ENCODE results near the gene CD81. TPM values are rescaled to one million over a fixed set of nuclear protein-coding genes. Genes with fewer than 3 reads are reported as not detected.

The CD81 gene
- total RNA-seq, 4 donors from 2014 or later = 264 to 370 (median 298) TPM

DNA sequence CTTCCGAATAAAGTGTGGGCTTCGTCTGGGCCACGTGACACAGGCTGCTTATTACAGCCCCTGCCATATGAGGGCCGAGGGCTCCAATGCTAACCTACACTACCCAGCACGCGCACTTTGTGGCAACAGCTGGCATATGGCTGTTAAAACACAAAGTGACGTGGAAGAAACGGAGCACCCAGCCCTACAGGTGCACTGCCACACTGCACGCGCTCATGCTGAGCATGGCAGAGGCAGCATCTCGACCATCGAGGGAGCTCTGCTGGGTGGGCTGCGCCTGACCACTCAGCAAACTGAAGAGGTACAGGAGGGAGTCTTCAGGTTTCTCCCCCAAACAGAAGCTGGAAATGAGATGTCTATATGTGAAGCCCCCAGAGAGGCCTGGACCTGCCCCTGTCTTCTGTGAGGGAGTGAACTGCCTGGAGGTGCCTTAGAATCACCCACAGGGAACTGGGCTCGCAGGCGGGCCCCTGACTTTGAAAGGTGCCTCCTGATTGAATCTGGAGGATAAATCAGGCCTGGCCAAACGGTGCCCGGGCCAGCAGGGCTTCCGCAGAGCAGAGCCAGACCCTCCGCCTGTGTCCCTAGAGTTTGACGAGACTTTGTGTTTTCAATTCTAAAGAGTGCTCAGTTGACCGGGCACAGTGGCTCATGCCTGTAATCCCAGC, 41.7 kb downstream of the CD81 start:
- H3K4me3 ChIP-seq (replicated peaks in 1 of 3) = no peak overlapping the region
- no peaks in the 10 kb centered on the region for H3K27me3 ChIP-seq
- TF ChIP-seq POLR2A (IDR thresholded peaks at IDR 0.05) = no peak
- TF ChIP-seq, protein P1, sequence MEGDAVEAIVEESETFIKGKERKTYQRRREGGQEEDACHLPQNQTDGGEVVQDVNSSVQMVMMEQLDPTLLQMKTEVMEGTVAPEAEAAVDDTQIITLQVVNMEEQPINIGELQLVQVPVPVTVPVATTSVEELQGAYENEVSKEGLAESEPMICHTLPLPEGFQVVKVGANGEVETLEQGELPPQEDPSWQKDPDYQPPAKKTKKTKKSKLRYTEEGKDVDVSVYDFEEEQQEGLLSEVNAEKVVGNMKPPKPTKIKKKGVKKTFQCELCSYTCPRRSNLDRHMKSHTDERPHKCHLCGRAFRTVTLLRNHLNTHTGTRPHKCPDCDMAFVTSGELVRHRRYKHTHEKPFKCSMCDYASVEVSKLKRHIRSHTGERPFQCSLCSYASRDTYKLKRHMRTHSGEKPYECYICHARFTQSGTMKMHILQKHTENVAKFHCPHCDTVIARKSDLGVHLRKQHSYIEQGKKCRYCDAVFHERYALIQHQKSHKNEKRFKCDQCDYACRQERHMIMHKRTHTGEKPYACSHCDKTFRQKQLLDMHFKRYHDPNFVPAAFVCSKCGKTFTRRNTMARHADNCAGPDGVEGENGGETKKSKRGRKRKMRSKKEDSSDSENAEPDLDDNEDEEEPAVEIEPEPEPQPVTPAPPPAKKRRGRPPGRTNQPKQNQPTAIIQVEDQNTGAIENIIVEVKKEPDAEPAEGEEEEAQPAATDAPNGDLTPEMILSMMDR (IDR thresholded peaks at IDR 0.05) = no peak
- peaks cover 0 to 13% of the 10 kb centered on the region in 2 donors for H3K4me1 ChIP-seq
- no peaks in the 10 kb centered on the region for H3K9me3 ChIP-seq
- no peak overlapping the region for H3K27ac ChIP-seq
- WGBS, 2 donors = 81 to 90% methylated on average over 17 to 21 of the region's 21 CpGs
- no peak for DNase-seq
- intact Hi-C loops (cut with DNase I) = no loop called here
- no peaks in the 10 kb centered on the region for H3K36me3 ChIP-seq

DNA sequence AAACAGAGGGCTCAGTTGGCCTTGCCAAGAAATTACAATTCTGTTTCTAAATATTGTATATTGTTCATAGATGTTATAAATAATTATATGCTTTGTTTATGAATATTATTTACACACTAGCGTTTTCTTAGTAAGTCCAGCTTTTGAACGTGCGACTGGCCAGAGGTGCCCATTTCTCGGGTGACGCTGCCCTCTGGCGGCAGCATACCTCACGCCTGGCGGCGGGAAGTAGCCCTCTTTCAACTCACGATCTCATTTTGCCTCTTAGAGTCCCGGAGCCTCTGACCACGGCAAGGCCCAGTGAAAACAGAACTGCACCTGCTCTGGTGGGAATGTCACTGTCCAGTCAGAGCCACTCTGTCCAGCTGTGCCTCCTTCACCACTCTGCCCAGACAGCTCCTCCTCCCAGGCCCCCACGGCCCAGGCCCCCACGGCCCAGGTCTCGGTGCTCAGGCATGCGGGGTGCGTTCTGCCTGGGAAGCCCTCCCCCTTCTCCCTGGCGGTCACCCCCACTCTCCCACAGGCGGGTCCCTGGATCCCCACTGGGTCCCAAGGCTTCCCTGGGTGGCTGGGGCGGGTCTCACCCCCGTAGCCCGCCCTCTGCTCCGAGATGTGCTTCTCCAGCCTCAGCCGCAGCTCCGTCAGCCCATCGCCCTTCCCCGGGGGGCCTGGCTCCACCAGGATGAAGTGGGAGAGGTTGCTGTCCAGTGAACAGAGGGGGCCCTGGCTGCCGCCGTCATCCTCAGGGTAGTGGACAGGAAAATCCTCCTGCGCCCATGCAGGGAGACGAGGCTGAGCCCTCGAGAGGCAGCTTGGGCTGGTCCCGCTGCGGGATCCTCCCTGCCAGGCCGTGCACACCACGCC, 42.8 kb downstream of the CD81 start:
- Histone ChIP-seq H3K27me3 (no peaks in the 10 kb centered on the region), H3K27ac (no peak overlapping the region), H3K4me1 (peaks cover 0 to 13% of the 10 kb centered on the region in 2 donors), H3K4me3 (replicated peaks in 1 of 3) (no peak overlapping the region), H3K36me3 (no peaks in the 10 kb centered on the region), H3K9me3 (no peaks in the 10 kb centered on the region)
- 31 to 46% methylated on average over 18 to 27 of the region's 36 CpGs for WGBS, 2 donors
- no peak for TF ChIP-seq POLR2A (IDR thresholded peaks at IDR 0.05)
- TF ChIP-seq, protein P1 (IDR thresholded peaks at IDR 0.05) = peak; percentile 48 to 83 (median 72)
- peak; percentile 77 to 80 for DNase-seq
- intact Hi-C loops (cut with DNase I) = loop anchor here (2.0 kb wide), 2 partner anchors 115 to 223 kb away; no protein-coding TSS in a partner anchor

DNA sequence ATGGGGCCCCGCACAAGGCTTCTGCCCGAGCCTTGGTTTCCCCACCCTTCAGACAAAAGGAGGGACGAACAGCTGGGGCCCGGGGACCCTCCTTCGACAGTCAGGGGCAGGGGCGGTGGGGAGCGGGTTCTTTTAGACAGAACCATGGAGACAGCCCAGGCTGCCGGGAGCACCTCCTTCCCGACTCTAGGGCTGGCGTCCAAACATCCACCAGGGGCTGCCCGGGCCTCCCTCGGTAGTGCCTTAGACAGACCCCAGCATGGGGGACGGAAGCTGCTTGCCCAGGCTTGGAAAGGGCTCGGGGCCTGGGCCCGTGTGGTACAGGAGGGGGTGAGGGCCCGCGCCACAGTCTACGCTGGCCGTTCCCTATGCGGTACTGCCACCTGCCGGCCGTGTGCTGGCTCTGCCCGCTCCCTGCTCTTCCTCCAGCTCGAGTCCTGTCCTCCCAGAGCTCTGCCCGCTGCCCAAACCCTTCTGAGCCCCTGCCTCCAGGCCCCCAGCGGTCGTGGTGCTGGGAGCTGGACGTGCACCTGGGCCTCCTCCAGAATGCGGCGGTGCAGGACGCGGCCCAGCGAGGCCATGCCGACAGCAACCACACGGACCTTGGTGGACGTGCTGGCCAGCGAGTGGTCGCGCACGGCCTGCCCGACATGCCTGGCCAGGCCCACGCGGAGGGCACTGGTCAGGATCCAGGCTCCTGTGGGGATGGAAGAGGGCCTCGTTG, 43.6 kb downstream of the CD81 start:
- Histone ChIP-seq H3K4me3 (replicated peaks in 1 of 3) (no peak overlapping the region), H3K27me3 (no peaks in the 10 kb centered on the region), H3K9me3 (no peaks in the 10 kb centered on the region), H3K27ac (no peak overlapping the region), H3K4me1 (peaks cover 0 to 13% of the 10 kb centered on the region in 2 donors), H3K36me3 (no peaks in the 10 kb centered on the region)
- TF ChIP-seq, protein P1 (IDR thresholded peaks at IDR 0.05) = peak; percentile 71 to 95 (median 90)
- TF ChIP-seq POLR2A (IDR thresholded peaks at IDR 0.05) = no peak
- intact Hi-C loops (cut with DNase I) = loop anchor here (2.0 kb wide), 2 partner anchors 116 to 224 kb away; no protein-coding TSS in a partner anchor
- 10% methylated on average over 21 of the region's 44 CpGs; no CpG with 5 or more reads in 1 of the 2 donors for WGBS, 2 donors
- DNase-seq = peak; percentile 69 to 71

DNA sequence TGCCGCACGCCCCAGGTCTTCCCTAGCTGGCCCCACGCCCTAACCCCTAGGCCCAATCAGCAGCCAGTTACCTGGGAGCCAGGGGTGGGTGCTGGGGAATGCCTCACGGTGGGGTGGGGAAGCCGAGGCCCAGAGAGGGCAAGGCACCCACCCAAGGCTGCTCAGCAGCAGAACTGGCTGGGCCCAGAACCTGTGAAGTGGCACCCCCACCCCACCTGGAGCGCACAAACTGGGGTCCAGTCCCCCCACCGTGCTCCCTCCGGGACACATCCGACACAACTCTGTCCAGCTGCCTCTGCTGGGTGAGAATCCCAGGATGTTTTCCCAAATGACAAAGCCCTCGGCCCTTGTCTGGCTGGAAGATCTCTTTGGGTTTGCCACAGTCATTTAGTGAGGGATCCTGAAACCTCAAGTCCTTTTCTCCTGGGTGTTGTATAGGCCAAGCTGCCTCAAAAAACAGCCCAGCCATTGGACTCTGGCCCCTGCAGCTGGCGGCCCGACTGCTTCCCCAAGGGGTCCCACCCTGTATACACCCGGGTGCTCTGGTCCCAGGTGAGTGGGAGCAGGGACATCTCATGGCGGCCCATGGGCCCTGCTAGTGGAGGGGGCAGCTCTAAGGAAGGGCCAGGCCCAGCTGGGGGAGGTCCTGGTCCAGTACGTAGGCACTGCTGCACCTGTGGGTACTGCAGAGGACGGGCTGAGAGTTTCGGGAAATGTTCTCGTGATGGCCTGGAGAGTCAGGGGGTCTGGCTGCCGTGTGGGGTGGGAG, 44.3 kb downstream of the CD81 start:
- Histone ChIP-seq H3K36me3 (no peaks in the 10 kb centered on the region), H3K4me1 (peaks cover 0 to 13% of the 10 kb centered on the region in 2 donors), H3K9me3 (no peaks in the 10 kb centered on the region), H3K4me3 (replicated peaks in 1 of 3) (no peak overlapping the region), H3K27me3 (no peaks in the 10 kb centered on the region), H3K27ac (no peak overlapping the region)
- intact Hi-C loops (cut with DNase I) = loop anchor here (2.0 kb wide), 2 partner anchors 117 to 225 kb away; no protein-coding TSS in a partner anchor
- no peak for DNase-seq
- WGBS, 2 donors = 72 to 90% methylated on average over 10 to 15 of the region's 19 CpGs
- TF ChIP-seq POLR2A (IDR thresholded peaks at IDR 0.05) = no peak
- TF ChIP-seq, protein P1 (IDR thresholded peaks at IDR 0.05) = no peak

All from thyroid gland (tissue), 4 donors.